H1 (cell line): ENCODE results near the gene CDC73. TPM values are rescaled to one million over a fixed set of nuclear protein-coding genes. Genes with fewer than 3 reads are reported as not detected.
A peak's percentile ranks its signal among the peaks of the same experiment; 100 is the strongest.

Experiments used
- ASH2L ChIP-seq: fragments of 200-600, 300-600 bp; sonication (generic); IDR thresholded peaks from one replicate; pipeline ENCODE4 v1.7.1; 2017; ENCODE audit warnings: low read length
- E2F6 ChIP-seq: IDR thresholded peaks from 2 replicates; pipeline ENCODE4 v1.6.1; 2012; ENCODE audit warnings: inconsistent platforms
- EGR1 ChIP-seq: IDR thresholded peaks from 2 replicates; pipeline ENCODE4 v1.6.1; 2011; ENCODE audit warnings: low read depth, low read length, borderline replicate concordance
- JUN ChIP-seq: IDR thresholded peaks from 2 replicates; pipeline ENCODE4 v1.6.1; 2011; ENCODE audit warnings: low read depth, mild to moderate bottlenecking, improper control_type of control experiment, low read length
- KDM4A ChIP-seq: IDR thresholded peaks from one replicate; pipeline ENCODE4 v1.7.1; 2012; ENCODE audit warnings: low read depth, mild to moderate bottlenecking, moderate library complexity, low read length, inconsistent platforms; ENCODE audit not compliant: severe bottlenecking
- POLR2A ChIP-seq, 2 experiments: IDR thresholded peaks; 1 replicate in 1 of 2; 2 replicates in 1 of 2; pipeline ENCODE4 v1.6.1; 2011; ENCODE audit warnings: low read depth in 2 of 2, low read length in 2 of 2, mild to moderate bottlenecking in 2 of 2; ENCODE audit errors: control extremely low read depth in 1 of 2
- POLR2AphosphoS5 ChIP-seq: IDR thresholded peaks from 2 replicates; pipeline ENCODE4 v1.6.1; 2011; ENCODE audit warnings: low read depth, low read length
- RAD21 ChIP-seq, 2 experiments: IDR thresholded peaks in 1 of 2; conservative IDR thresholded peaks in 1 of 2; 2 replicates each; pipeline ENCODE4 v1.6.1; 2011; ENCODE audit warnings: low read depth in 2 of 2, low read length in 2 of 2, improper control_type of control experiment in 1 of 2, inconsistent platforms in 1 of 2, mild to moderate bottlenecking in 1 of 2, moderate library complexity in 1 of 2
- RBBP5 ChIP-seq: IDR thresholded peaks from 2 replicates; pipeline ENCODE4 v1.7.1; 2012; ENCODE audit warnings: low read depth, mild to moderate bottlenecking, inconsistent platforms, low read length, moderate library complexity, borderline replicate concordance
- RXRA ChIP-seq: IDR thresholded peaks from 2 replicates; pipeline ENCODE4 v1.6.1; 2011; ENCODE audit warnings: low read depth, mild to moderate bottlenecking, low read length, moderate library complexity; ENCODE audit not compliant: insufficient read depth
- SP4 ChIP-seq: IDR thresholded peaks from 2 replicates; pipeline ENCODE4 v1.6.1; 2012; ENCODE audit warnings: low read length, inconsistent platforms
- TAF7 ChIP-seq: optimal IDR thresholded peaks from 2 replicates; pipeline ENCODE3; 2011; ENCODE audit warnings: low read depth, mild to moderate bottlenecking, inconsistent platforms, low read length, moderate library complexity, borderline replicate concordance
- TBP ChIP-seq: IDR thresholded peaks from 2 replicates; pipeline ENCODE4 v1.6.1; 2011; ENCODE audit warnings: low read depth, low read length, improper control_type of control experiment
- polyA plus RNA-seq, 7 experiments: library from polyadenylated mRNA; depleted of rRNA in 3 of 7; stranded (reverse) in 5 of 7; unstranded in 2 of 7; fragments of >200 nt in 5 of 7; fragments of 200-250 nt in 2 of 7; gene quantifications; 1 replicate in 5 of 7; 2 replicates in 1 of 7; 4 replicates in 1 of 7; pipeline versions ENCODE4 v1.2.1 to v1.2.3, GENCODE V29; 2011 to 2013; ENCODE audit warnings: missing spikeins in 2 of 7, mixed read lengths in 2 of 7
- total RNA-seq: library from RNA; stranded (reverse); fragmentation: NEBNext Ultra II Directional; extraction: Animal tissue kit (Norgen Biotek cat#: 25700); gene quantifications from 2 replicates; pipeline ENCODE4 v1.2.1, GENCODE V29; 2021

CDC73 gene
- total and polyA plus RNA-seq, 2 of the 8 experiments (the other 6 are each of a cell fraction or from before 2014, with no cell fraction given) = 9.8 to 64.0 TPM

GRCh38 chr1:193104907-193105820, 16.7 kb upstream of the CDC73 start, which contains the start of gene GLRX2 (continued):
- TF ChIP-seq TBP (peak; percentile 63; the same call in 1 of the 2 replicates), RXRA (no peak), EGR1 (peak; percentile 16; the same call in 1 of the 2 replicates), TAF7 (no peak), E2F6 (0 out of 2 replicates have a peak, but pooled peaks have one; percentile 10), ASH2L (peak; percentile 61), RAD21 (IDR thresholded peaks at IDR 0.05 in 1 of 2, conservative IDR thresholded peaks at IDR 0.05 in 1 of 2; ENCODE audit: low read depth in 2 of 2, low read length in 2 of 2) (peak; percentile 5 to 26; a peak in 2 of 4 replicates), SP4 (0 out of 2 replicates have a peak, but pooled peaks have one; percentile 47), POLR2AphosphoS5 (peak; percentile 75), KDM4A (peak; percentile 88), JUN (no peak), RBBP5 (peak; percentile 92; the same call in 1 of the 2 replicates), POLR2A (IDR thresholded peaks at IDR 0.05; ENCODE audit: control extremely low read depth in 1 of 2, low read depth in 2 of 2, low read length in 2 of 2) (peak; percentile 45 to 53; a peak in 1 of 3 replicates)
